Measurements from ENCODE around the gene CCDC86.
A peak's percentile ranks its signal among the peaks of the same experiment; 100 is the strongest.

The CCDC86 gene

GRCh38 chr11:60870733-60871377 is 28.9 kb downstream of the CCDC86 start:
- DNase-seq: no peak

DNA sequence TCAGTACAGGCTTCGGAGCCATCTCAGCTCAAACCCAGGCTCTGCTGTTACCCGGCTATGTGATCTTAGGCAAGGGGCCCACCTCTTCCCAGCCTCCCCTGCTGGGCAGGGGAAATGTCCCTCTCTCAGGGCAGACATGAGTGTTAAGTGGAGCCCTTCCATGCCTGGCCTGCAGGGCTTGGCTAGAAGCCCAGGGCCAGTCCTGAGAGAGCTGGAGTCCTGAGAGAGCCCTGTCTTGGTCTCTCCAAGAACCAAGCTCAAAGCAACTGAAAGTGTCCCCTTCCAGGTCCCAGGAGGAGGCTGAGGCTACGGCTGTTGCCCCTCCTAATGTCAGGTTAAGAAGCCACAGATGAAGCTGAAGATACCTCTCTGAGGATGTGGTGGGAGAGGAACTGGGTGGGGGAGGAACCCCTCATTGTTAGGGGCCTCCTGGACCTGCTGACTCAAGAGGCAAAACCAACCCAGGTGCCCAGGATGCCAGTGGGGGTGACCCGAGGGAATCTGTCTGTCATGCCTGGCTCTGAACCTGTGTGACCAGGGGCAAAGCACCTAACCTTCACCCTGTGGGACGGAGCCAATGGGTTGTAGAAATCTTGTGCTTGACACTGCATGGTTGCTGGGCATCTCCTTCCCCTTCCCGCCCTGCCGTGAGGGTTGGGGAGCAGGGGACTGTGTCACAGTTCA is 29.6 kb downstream of the CCDC86 start:
- DNase-seq: peak in 1 of 14 donors; percentile 12

GRCh38 chr11:60872124-60872960 is 30.4 kb downstream of the CCDC86 start:
- DNase-seq: no peak

- peak in 1 of 14 donors; percentile 61 for DNase-seq
These were observed 31.1 kb downstream of the CCDC86 start for GRCh38 chr11:60872961-60873524.

DNA sequence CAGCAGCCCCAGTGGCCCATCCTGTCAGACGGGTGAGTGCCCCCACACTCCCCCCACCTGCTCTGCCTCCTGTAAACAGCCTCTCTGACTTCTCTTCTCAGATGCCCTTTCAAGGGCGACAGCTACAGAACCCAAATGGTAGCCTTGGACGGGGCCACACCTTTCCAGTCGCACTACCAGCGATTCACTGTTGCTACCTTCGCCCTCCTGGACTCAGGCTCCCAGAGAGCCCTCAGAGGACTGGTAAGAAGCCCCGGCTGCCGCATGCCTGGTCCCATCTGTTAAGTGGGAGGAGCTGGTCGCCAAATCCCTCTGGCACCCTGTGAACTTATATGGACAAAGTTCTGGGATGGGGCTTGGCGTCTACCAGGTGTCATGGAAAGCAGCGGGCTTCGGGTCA is 31.6 kb downstream of the CCDC86 start:
- no peak for DNase-seq

GRCh38 chr11:60874421-60875365 is 32.8 kb downstream of the CCDC86 start:
- DNase-seq: no peak

- DNase-seq: no peak
These were observed 33.7 kb downstream of the CCDC86 start for GRCh38 chr11:60875366-60876167.

GRCh38 chr11:60876168-60876485 is 34.2 kb downstream of the CCDC86 start:
- no peak for DNase-seq

DNA sequence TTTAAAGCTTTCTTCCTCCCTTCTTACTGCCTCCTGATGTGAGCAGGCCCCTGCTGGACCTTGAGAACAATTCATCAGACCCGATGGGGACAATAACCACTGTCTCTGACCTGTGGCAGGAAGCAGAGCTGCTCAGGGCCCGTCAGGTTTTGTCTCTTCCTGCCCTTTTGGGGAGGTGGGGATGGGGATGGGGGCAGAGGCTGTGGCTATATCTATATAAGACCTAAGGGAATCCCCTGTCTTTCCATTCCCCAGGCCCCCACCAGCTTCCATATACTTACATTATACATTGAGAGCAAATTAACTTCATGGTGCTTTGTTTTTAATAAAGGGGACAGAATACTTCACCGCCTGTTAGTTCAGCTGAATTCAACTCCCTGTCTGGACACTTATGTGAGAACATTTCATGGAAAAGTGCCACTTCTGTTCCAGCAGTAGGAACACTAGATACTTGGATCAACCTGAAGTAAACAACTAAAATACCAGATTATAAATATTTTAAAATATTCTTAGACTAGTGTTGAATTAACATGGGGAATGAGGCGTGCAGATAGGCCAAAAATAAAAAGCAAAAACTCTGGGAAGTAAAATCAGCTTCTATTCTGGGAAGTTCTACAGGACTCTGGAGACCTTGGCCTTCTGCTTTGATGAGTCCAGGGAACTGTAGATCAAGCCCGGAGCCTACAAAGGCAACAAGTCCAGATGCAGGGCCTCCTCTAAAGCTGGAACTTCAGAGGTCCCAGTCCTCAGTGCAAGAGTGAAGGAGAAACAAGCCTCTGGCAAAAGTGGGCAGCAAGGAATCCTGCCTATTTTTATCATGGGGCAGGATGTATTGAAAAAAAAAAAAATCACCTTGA is 36.6 kb downstream of the CCDC86 start:
- no peak for DNase-seq

DNA sequence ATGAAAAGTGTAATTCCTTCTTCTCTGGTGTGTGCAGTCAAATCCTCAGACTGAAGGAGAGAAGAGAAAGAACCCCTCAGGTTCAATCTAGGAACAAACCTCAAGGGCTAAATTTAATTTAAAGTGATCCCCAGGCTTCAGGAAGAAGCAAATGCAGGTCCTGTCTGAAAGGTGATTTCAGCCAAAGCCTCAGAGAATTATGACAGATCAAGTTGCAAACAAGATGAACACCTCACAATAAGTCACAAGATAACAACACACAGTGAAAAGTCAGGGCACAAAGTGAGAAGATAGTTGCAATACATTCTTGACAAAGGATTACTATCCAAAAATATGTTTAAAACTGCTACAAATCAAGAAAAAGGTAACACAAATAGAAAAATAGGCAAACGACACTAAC is 37.2 kb downstream of the CCDC86 start:
- DNase-seq: no peak

DNA sequence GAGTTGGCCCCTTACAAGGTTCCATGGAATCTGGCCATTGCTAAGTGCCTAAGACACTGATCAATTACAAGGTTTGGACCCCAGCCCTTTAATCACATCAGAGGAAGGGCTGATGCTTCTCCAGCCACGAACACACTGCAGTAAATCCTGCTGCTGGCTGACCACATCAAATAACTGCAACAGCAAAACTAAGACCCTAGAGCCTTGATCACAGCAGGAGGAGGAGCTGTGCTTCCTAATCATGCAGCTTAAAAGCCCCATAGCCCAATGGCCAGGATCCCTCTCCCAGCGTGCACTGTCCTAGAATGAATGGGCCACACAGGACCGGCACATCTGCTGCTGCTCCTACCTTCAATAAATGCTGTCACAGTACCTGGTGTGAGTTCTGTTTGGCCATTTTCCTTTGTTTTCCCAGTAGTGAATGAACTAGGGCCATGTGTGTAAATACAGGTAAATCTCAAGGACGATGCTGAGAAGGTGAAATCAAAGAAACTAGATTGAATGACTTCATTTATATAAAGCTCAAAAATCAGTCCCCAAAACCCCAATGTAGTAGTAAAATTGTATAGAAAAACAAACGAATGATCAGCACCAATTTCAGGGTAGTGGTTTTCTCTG is 38.2 kb downstream of the CCDC86 start:
- DNase-seq: no peak

GRCh38 chr11:60880643-60881282 is 38.9 kb downstream of the CCDC86 start:
- DNase-seq: no peak

DNA sequence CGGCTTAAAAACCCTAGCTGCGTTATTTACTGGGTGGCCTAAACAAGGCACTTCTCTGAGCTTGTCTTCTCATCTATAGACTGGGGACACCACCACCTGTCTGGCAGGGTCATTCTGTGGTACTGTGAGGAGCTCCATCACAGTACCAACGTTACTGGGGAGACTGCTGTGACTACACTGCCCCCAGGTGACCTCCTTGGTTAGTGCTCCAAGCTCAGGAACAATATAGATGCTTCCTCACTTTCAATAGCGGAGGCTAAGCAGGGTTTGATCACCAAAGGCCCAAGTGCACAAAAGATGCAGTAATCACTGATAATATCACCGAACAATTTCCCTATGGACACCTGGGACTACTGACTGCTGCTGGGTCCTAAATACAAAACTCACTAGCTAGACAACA is 45.6 kb downstream of the CCDC86 start:
- DNase-seq: peak in 3 of 14 donors; percentile 7 to 34 (median 16)

DNA sequence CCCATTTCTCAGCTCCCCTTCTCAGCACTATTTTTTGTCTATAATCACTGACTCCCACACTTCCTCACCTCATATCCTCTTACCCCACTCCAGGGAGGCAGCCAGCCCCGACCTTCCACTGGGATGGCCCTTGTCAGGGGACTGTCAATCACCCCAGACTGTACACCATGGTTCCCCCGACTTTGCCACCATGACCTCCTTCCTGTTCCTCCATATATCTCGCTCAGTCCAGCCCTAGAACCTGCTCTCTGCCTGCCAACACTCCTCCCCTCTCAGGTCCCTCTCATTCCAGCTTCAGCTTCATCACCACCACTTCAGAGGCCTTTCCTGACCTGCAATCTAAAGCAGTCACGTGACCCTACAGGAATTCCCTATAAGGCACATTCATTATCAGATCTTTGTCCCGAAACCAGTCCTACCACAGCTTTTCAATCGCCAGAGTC is 48.0 kb downstream of the CCDC86 start:
- no peak for DNase-seq

DNA sequence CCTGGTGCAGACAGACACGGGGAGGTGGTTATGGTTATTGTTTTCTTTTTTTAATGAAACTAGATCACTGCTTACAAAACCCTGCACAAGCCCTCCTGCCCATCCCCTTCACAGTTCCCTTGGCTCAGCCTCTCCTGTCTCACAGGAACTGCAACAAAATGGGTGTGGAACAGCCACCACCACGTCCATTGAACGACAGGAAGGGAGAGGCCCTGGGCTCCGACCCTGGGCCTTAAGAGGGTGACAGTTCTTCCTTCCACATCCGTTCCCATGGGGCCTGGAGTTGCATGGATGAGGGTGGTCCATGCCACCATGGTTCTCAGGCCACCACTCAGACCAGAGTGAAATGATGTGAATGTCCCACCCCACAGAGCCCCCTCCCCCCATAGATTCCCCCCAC is 48.8 kb downstream of the CCDC86 start:
- no peak for DNase-seq

GRCh38 chr11:60891103-60891741 is 49.3 kb downstream of the CCDC86 start:
- DNase-seq: no peak

GRCh38 chr11:60895687-60896086 is 53.8 kb downstream of the CCDC86 start:
- DNase-seq: no peak

DNA sequence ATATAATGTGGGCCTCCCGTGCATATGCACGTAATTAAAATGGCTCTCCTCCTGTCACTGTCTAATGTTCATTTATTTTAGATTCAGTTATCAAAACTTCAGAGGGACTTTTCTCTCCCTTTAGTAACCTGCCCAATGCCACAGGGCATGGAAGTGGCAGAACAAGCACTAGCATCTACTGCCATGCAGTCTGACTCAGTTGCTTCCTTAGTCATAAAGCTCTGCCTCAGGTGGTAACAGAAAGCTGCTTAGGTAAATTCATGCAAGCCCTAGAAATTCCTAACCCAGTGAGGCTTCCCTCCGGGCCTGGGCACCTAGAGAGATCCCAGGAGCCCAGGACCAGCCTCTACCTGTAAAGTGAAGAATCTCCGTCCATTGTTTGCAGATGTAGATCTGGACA is 55.6 kb downstream of the CCDC86 start:
- no peak for DNase-seq
